Effector CD8-positive, alpha-beta T cell (primary cell): Measurements from ENCODE around the gene GLIS1.

Experiments used
- DNase-seq: peaks from one replicate; lab custom pipeline; 2025; lab: John Stamatoyannopoulos, UW

Gene GLIS1

DNA sequence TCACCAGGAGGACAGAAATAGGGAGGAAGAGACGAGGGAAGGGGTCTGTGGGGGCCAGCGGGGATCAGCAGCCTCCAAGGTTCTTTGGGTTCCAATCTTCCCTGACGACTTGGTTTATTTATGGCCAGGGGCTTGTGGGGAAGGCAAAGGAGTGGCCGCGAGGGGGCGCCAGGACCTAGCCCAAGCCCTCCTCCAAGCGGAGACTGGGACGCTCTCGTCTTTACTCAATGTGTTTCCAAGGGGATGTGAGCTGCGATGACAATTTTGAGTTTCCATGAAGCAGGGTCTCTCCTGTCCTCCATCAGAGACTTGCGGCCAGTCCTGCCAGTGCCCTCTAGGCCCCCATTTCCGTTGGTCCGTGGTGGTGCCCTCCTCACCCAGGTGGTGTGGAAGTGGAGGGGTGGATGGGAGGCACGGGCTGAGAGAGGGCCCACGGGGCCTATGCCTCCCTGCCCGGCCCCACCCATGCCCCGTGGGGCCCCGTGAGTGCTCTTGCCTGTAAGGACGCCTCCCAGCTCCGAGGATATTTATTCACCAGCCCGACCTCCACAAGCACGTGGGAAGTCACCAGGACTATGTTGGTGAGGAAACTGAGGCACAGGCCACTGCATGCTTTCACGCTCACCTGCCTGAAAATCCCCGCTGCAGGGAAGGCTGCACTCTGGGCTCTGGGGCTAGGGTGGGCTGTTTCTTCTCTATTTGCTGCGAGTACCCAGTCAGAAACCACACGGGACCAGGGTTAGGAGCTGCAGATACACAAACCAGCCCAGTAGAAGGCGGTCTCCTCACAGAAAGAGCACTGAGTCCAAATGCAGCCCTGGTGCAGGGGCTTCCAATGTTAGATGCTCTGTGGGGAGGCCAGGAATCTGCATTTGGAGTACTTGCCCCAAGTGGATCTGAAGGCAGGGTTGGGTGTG lies 253.2 kb downstream of the GLIS1 start:
- peak; percentile 9 for DNase-seq

DNA sequence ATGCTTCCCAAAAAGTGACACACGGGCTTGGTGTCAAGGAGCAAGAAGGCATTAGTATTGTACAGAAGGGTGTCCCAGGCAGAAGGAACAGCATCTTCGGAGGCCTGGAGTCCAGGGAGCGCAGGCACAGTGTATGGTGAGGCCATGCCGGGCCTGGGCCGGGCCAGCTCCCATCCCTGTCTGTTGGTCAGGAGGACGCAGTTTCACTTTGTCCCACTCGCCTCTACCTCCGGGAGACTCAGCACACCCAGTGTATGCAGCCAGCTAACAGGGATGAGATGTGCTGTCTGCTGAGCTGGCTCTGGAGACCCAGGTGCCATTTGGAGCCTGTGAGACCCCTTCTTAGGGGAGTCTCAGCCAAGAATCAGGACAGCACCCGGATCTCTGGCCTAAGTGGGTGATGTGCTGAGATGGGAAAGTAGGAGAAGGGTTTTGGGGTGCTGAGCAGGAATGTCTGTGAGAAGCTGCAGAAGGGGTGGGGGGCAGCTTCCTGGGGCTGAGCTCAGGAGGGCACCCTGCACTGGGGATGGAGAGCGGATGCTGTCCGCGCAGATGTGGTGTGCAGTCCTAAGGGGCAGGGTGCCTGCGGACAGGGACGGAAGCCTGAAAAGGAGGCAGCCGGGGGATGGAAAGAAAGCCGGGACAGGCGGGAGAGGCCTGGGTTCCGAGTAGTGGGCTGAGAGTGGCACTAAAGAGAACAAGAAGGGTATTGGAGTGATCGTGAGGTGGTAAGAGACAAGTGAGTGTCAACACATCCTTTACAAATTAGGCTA lies 254.1 kb downstream of the GLIS1 start:
- DNase-seq: no peak

GRCh38 chr1:53483656-53484055 lies 255.3 kb downstream of the GLIS1 start:
- DNase-seq: no peak

DNA sequence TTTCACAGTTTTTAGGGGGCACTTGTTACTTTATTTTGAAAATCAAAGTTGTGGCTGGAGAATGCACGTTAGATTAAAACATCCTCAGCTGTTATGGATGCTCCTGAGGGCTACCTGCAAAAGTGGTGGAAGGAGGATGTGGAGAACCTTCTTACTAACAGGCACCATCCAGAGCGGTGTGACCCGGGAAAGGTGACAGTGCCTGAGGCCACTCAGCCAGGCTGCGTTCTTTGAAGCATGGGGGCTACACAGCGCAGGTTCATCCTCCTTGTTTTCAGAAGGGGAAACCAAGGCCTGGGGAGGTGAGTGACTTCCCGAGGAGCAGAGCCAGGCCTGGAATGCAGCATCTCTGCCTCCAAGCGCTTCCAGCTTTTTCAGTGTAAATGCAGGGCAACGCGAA lies 255.8 kb downstream of the GLIS1 start:
- DNase-seq: no peak

DNA sequence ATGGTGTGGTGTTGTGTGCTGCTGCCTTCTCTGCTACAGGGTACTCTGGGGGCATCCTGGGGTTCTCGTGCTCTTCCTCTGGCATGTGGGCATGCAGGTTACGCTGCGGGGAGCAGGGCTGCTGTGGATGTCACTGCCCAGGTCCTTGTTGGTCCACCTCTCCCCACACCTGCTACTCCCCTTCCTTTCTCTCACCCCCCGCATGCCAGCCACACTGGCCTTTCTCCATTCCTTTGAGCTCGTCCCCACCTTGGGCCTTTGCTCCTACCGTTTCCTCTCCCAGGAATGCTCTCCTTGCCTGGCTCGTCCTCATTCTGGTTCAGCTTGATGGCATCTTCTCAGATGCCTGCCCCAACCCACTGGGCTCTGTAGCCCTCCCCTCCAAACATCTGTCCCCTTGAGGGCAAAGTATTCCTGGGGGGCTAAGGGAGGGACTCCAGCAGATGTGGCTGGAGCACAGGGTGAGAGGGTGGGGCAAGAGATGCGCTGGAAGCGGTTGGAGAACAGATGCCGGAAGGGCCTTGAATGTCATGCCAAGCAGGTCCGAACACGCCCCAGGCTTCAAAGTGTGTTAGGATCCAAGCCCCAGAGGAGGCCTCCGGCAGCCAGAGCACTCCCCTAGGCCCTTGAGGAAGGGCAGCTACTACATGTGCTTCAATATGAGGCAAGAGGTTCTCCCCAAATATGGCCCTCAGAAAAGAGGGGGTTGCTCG lies 256.4 kb downstream of the GLIS1 start:
- DNase-seq: no peak

GRCh38 chr1:53481456-53481855 lies 257.5 kb downstream of the GLIS1 start:
- no peak for DNase-seq

DNA sequence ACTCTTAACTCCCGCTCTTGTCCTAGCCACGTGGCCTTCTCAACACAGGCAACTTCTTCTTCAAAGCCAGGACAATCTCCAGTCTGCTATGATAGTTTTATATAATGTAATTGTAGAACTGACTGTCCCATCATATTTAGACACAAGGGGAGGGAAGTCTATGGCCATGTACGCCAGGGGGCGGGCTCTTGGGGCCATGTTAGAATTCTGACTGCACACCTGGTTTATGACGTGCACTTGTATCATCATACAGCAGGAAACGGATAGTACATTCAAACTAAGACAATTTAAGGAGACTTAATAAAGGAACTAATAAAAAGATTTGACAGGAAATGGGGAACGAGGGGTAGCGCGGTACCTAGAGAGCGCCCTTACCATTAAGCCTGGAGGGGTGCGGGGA lies 258.3 kb downstream of the GLIS1 start:
- no peak for DNase-seq

DNA sequence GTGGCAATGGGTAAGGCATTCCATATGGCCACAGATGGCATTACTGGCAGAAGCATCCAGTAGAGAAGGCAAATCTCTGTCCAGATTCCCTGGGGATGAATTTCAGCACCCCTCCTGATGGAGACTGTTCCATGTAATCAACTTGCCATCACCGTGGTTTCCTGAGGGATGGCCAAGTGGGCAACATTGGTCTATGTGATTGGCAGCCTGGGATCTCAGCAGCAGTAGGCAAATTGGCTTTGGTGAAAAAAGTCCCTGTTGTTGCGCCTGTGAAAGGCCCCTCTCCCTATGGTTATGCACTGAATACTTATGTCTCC lies 260.5 kb downstream of the GLIS1 start:
- DNase-seq: no peak

- no peak for DNase-seq
Measured at GRCh38 chr1:53477651-53478501, 261.1 kb downstream of the GLIS1 start.

- DNase-seq: no peak
Measured at GRCh38 chr1:53476579-53476978, 262.4 kb downstream of the GLIS1 start.

DNA sequence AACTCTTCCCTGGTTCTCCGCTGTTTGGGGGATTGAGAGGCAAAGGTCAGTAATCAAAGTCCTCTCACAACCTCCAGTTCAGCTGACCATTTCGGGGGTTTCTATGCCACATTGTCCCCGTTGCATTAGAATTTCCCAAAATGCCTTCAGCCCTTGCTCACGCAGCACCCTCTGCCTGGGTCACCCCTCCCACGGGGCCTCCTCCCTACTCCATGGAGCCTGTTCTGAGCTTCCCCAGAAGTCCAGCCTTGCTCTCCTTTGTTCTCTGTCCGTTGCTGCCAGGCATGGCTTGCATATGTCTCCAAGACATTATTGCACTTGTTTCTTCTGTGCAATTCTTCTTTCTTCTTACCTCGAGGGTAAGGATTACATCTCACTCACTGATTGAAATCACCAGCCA lies 263.3 kb downstream of the GLIS1 start:
- no peak for DNase-seq

- DNase-seq: no peak
Measured at GRCh38 chr1:53473463-53473862, 265.5 kb downstream of the GLIS1 start.

DNA sequence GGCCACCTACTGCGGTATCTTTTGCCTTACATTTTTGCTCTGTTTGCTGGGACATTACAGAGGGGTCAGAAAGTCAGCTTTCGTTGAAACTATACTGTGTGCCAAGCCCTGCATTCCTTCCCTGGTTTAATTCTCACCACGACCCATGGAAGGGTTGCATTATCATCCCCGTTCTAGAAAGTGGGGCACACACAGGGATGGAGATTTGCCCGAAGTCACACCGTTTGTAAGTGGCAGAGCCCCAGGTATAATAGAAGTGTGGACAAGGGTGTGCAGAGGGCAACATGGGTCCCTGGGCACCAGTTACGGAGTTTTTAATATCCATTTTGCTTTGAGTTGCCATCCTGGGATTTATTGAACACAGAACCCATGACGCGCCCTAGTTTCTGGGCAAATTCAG lies 268.0 kb downstream of the GLIS1 start:
- DNase-seq: no peak

- no peak for DNase-seq
Measured at GRCh38 chr1:53470584-53470983, 268.4 kb downstream of the GLIS1 start.

DNA sequence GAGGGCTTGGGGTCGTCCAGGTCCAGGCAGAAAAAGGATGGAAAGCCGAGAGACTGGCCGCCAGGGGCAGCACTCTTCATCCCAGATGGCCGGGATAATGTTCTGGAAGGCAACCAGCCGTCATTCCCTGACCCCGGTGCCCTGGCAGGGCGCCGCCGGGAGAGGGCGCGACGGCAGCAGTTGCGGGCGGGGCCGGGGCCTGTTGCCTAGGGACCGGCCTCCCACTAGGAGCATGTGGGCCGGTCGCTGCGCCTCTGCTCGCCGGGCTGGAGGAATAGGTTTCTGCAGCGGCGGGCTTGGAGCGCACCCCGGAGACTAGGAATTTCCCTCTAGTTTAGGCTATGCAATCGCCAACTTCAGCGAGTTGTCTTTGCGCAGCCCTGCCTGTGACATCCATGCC lies 268.8 kb downstream of the GLIS1 start:
- DNase-seq: no peak

GRCh38 chr1:53469373-53469772 lies 269.6 kb downstream of the GLIS1 start:
- no peak for DNase-seq

- no peak for DNase-seq
Measured at GRCh38 chr1:53468374-53468773, 270.6 kb downstream of the GLIS1 start.

- no peak for DNase-seq
Measured at GRCh38 chr1:53467391-53467790, 271.6 kb downstream of the GLIS1 start.

DNA sequence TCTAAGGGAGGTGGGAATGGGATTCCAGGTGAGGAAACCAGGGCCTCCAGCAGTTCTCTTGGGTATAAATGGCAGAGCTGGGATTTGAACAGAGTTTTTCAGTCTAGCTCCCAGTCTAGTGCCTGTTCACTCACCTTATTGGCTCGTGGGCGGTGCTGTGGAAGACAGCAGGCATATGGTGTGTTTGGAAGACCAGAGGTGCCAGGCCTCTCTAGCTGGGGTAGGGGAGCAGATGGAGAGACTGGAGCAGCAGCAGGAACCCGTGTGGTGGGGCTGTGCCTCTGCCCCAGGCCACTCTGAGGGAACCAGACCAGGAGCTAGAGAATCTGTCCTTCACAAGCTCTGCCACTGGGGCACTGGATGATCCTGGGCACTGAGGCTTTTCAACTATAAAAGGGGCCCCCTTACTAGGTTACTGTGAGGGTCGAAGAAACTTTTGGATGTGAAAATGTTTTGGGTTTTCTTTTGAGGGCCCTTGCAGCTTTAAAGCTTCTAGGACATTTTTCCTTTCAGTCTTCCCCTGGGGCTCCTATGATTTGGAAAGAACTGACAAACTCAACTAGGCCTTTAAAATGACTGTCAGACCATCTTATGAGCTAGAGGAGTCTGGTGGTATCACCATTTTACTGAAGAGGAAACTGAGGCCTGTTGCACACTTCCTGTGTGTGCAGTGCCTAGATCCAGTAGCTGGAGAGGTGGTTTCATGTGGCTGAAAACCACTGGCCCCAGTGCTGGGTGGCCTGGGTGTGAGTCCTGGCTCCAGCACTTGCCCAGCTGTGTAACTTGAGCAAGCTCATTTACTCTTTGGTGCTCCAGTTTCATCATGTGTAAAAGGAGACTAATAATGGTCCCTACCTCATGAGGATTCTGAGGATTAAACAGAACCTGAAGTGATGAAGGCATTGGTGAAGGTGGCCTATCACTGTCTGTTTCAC lies 273.7 kb downstream of the GLIS1 start:
- DNase-seq: no peak
